OCI-LY7 (cell line): ENCODE results near the gene PLEKHG4B.

ENCODE experiments used
- EZH2phosphoT487 ChIP-seq: fragments of 200-600 bp; sonication (generic); IDR thresholded peaks from 2 replicates; pipeline ENCODE4 v1.6.1; 2018; ENCODE audit warnings: low read depth, borderline replicate concordance, mild to moderate bottlenecking, mixed run types, antibody characterized with exemption, low read length, moderate library complexity, mixed read lengths
- TF ChIP-seq, protein P1 (sequence below): fragments of 200-600 bp; sonication (generic); conservative IDR thresholded peaks from 2 replicates; pipeline ENCODE4 v1.5.1; 2014; ENCODE audit warnings: mild to moderate bottlenecking, antibody characterized with exemption, low read length, moderate library complexity, mixed read lengths

DNA sequence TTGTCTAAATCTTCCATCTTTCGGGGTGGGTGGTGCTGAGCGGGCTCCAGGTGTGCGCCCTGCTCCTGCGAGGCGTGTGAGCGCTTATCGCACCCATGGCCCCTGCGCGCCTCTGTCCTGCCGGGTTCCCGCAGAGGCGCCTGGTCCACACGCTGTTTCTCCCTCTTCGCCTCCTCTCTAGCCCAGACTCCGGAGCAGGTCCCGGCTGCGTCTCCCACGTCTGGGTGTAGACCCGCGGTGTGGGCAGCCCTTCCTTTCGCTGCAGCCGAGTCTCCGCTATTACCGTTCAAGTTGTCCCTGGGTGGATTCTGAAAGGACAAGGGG, 40.5 kb upstream of the PLEKHG4B start:
- TF ChIP-seq, protein P1, sequence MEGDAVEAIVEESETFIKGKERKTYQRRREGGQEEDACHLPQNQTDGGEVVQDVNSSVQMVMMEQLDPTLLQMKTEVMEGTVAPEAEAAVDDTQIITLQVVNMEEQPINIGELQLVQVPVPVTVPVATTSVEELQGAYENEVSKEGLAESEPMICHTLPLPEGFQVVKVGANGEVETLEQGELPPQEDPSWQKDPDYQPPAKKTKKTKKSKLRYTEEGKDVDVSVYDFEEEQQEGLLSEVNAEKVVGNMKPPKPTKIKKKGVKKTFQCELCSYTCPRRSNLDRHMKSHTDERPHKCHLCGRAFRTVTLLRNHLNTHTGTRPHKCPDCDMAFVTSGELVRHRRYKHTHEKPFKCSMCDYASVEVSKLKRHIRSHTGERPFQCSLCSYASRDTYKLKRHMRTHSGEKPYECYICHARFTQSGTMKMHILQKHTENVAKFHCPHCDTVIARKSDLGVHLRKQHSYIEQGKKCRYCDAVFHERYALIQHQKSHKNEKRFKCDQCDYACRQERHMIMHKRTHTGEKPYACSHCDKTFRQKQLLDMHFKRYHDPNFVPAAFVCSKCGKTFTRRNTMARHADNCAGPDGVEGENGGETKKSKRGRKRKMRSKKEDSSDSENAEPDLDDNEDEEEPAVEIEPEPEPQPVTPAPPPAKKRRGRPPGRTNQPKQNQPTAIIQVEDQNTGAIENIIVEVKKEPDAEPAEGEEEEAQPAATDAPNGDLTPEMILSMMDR, result no peak
- TF ChIP-seq EZH2phosphoT487, result no peak
